ENCODE measurements around the gene STARD3NL. TPM values are rescaled to one million over a fixed set of nuclear protein-coding genes. Genes with fewer than 3 reads are reported as not detected.

The STARD3NL gene
- total and polyA plus RNA-seq, 2 of the 4 experiments (the other 2 are of a cell fraction) = 51.6 to 69.7 TPM

DNA sequence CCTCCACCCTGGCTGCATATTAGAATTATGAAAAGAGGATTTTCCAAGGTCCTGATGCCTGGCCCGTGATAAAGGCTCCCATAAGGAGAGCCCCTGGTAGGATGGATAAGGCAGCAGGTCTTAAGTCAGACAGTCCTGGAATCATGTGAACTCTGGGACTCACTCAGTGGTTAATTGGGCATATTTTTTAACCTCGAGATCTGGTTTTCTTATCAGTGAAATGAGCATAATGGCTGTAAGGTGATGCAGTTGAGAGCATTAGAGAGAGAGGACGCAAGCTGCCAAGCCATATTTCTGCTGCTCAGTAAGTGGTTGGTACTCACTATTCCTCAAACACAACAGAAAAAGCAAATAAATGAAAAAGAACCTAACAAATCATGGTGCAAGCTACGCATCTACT lies 57.6 kb downstream of the STARD3NL start:
- WGBS, 2 experiments (ENCODE audit: extremely low coverage in 2 of 2, insufficient read length in 1 of 2) = no CpG with 5 or more reads among the region's 4 CpGs
- Histone ChIP-seq H3K9me1 (ENCODE audit: insufficient read depth, low read length) (no peaks in the 10 kb centered on the region), H3K23ac (ENCODE audit: low read depth, low read length) (no peak overlapping the region), H3K27ac (ENCODE audit: insufficient read depth, low read length) (no peak overlapping the region), H3K4me2 (ENCODE audit: low read depth, low read length) (no peak overlapping the region), H2AK5ac (ENCODE audit: low read depth, low read length) (no peak overlapping the region), H2BK120ac (ENCODE audit: low read depth, low read length) (no peak overlapping the region), H3K9ac (ENCODE audit: low read depth, low read length) (no peak overlapping the region), H4K8ac (ENCODE audit: low read depth in 2 of 2, low read length in 2 of 2) (no peak overlapping the region), H3K4ac (ENCODE audit: low read depth, low read length) (no peak overlapping the region), H3K9me3 (ENCODE audit: control insufficient read depth, insufficient read depth, low read length) (no peaks in the 10 kb centered on the region), H3K14ac (replicated peaks; ENCODE audit: low read depth, low read length) (no peak overlapping the region), H3K27me3 (ENCODE audit: control insufficient read depth, insufficient read depth, low read length) (peaks cover 2% of the 10 kb centered on the region; the same call in 1 of the 2 replicates), H2AK9ac (replicated peaks; ENCODE audit: low read depth, low read length, poor library complexity) (no peak overlapping the region), H3K18ac (ENCODE audit: low read depth, low read length) (no peak overlapping the region), H2BK15ac (ENCODE audit: low read depth, low read length) (no peak overlapping the region), H3K56ac (ENCODE audit: extremely low read depth, insufficient read depth, low read length) (no peak overlapping the region), H3K79me1 (ENCODE audit: low read depth in 1 of 2, low read length in 2 of 2) (no peaks in the 10 kb centered on the region), H4K5ac (ENCODE audit: low read depth, low read length) (no peak overlapping the region), H2AFZ (replicated peaks; ENCODE audit: low read length, poor library complexity) (no peak overlapping the region), H4K91ac (ENCODE audit: insufficient read depth, low read depth, low read length) (no peak overlapping the region), H4K20me1 (ENCODE audit: insufficient read depth, low read length) (no peaks in the 10 kb centered on the region), H3K36me3 (ENCODE audit: control insufficient read depth, insufficient read depth, low read length) (peaks cover 2% of the 10 kb centered on the region), H3K4me3 (ENCODE audit: insufficient read depth, low read depth, low read length) (no peak overlapping the region), H2BK5ac (ENCODE audit: low read depth, low read length, poor library complexity, severe bottlenecking) (no peak overlapping the region), H3K4me1 (ENCODE audit: control insufficient read depth, insufficient read depth, low read length) (no peaks in the 10 kb centered on the region), H2BK20ac (ENCODE audit: low read depth, low read length) (no peak overlapping the region)
- ATAC-seq (ENCODE audit: low read depth) (no peak), DNase-seq (no peak)
- ChIA-PET POLR2A (ENCODE audit: unreplicated experiment) (no interaction called here), CTCF (interaction anchor here (1.5 kb wide), 1 partner anchor 127 kb away, joined by 3 read pairs; no protein-coding TSS in a partner anchor)
- intact Hi-C loops (cut with micrococcal nuclease) = no loop called here
- TF ChIP-seq CHD1 (IDR thresholded peaks at IDR 0.05; ENCODE audit: low read depth, low read length) (no peak), BHLHE40 (IDR thresholded peaks at IDR 0.05; ENCODE audit: low read depth, low read length) (no peak), MXI1 (IDR thresholded peaks at IDR 0.05; ENCODE audit: borderline replicate concordance, low read depth, low read length) (no peak), ELK1 (IDR thresholded peaks at IDR 0.05; ENCODE audit: borderline replicate concordance, low read depth, low read length) (no peak), CTCF (conservative IDR thresholded peaks at IDR 0.05; ENCODE audit: low read depth, low read length) (no peak), RFX5 (IDR thresholded peaks at IDR 0.05; ENCODE audit: low read depth, low read length) (no peak), MAFK (IDR thresholded peaks at IDR 0.05; ENCODE audit: low read depth, low read length) (no peak), NFE2L2 (IDR thresholded peaks at IDR 0.05; ENCODE audit: low read depth, low read length) (no peak), CEBPB (IDR thresholded peaks at IDR 0.05; ENCODE audit: low read depth, low read length) (no peak), FOS (IDR thresholded peaks at IDR 0.05; ENCODE audit: low read depth, low read length) (no peak), MAZ (IDR thresholded peaks at IDR 0.05; ENCODE audit: borderline replicate concordance, low read depth, low read length) (no peak), POLR2A (IDR thresholded peaks at IDR 0.05; ENCODE audit: low read depth, low read length) (no peak), RCOR1 (IDR thresholded peaks at IDR 0.05; ENCODE audit: insufficient replicate concordance, low read length) (no peak), SMC3 (IDR thresholded peaks at IDR 0.05; ENCODE audit: low read depth, low read length) (no peak), RAD21 (IDR thresholded peaks at IDR 0.05; ENCODE audit: low read length) (no peak)
- TF ChIP-seq, protein P1, sequence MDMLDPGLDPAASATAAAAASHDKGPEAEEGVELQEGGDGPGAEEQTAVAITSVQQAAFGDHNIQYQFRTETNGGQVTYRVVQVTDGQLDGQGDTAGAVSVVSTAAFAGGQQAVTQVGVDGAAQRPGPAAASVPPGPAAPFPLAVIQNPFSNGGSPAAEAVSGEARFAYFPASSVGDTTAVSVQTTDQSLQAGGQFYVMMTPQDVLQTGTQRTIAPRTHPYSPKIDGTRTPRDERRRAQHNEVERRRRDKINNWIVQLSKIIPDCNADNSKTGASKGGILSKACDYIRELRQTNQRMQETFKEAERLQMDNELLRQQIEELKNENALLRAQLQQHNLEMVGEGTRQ (IDR thresholded peaks at IDR 0.05; ENCODE audit: low read depth, low read length) = no peak
- BruUV-seq (replicated peaks) = no TSS peak
- in situ Hi-C loops (cut with MboI; ENCODE audit: low sequenced_read_pairs) = no loop called here
- dilution Hi-C loops (cut with HindIII; ENCODE audit: low sequenced_read_pairs, unreplicated experiment) = no loop called here

Data from IMR-90 (cell line).